ENCODE measurements around the gene SLC9A1. TPM values are rescaled to one million over a fixed set of nuclear protein-coding genes. Genes with fewer than 3 reads are reported as not detected.

SLC9A1 gene
- total RNA-seq, 2 experiments from 2014 or later: 5.8 to 19.2 TPM

- H3K4me3 ChIP-seq (ENCODE audit: low read depth, low read length, poor library complexity, severe bottlenecking): no peak overlapping the region
- no peak overlapping the region for H3K4me2 ChIP-seq (ENCODE audit: low read length)
- no peak overlapping the region for H3K27ac ChIP-seq (ENCODE audit: low read depth, low read length, poor library complexity, severe bottlenecking)
- H2AFZ ChIP-seq (ENCODE audit: low read length): no peak overlapping the region
- ChIA-PET CTCF (ENCODE audit: unreplicated experiment) (no interaction called here), POLR2A (interaction anchor here (1.2 kb wide), 1 partner anchor 10 kb away, joined by 6 read pairs; the partner anchor contains the start of gene SLC9A1)
- H3K9me2 ChIP-seq (ENCODE audit: insufficient read depth, low read length): no peaks in the 10 kb centered on the region
- H4K20me1 ChIP-seq (ENCODE audit: insufficient read depth, low read length): no peaks in the 10 kb centered on the region
- intact Hi-C loops (cut with micrococcal nuclease; ENCODE audit: unreplicated experiment): no loop called here
- H3K9me3 ChIP-seq (ENCODE audit: low read length): no peaks in the 10 kb centered on the region
- BruUV-seq (replicated peaks): no TSS peak
- TF ChIP-seq CTCF (conservative IDR thresholded peaks at IDR 0.05; ENCODE audit: low read length): no peak
- no peak for TF ChIP-seq EZH2phosphoT487 (IDR thresholded peaks at IDR 0.05; ENCODE audit: borderline replicate concordance, low read depth, low read length)
- DNase-seq (ENCODE audit: low spot score): no peak
- H3K4me1 ChIP-seq (ENCODE audit: insufficient read depth, low read length, poor library complexity, severe bottlenecking): peaks cover 53% of the 10 kb centered on the region
- peaks cover 37% of the 10 kb centered on the region; the same call in 1 of the 2 replicates for H3K79me2 ChIP-seq (ENCODE audit: insufficient read depth, low read depth, low read length)
- peaks cover 10% of the 10 kb centered on the region; the same call in 1 of the 2 replicates for H3K36me3 ChIP-seq (ENCODE audit: insufficient read depth, low read length)
These were observed 9.8 kb downstream of the SLC9A1 start for GRCh38 chr1:27144920-27145661.

GRCh38 chr1:27144049-27144748 is 10.7 kb downstream of the SLC9A1 start:
- peaks cover 28% of the 10 kb centered on the region; the same call in 1 of the 2 replicates for H3K79me2 ChIP-seq (ENCODE audit: insufficient read depth, low read depth, low read length)
- peaks cover 44% of the 10 kb centered on the region for H3K4me1 ChIP-seq (ENCODE audit: insufficient read depth, low read length, poor library complexity, severe bottlenecking)
- no peak overlapping the region for H3K4me2 ChIP-seq (ENCODE audit: low read length)
- no peak overlapping the region for H2AFZ ChIP-seq (ENCODE audit: low read length)
- DNase-seq (ENCODE audit: low spot score): no peak
- H3K4me3 ChIP-seq (ENCODE audit: low read depth, low read length, poor library complexity, severe bottlenecking): no peak overlapping the region
- no peak for TF ChIP-seq CTCF (conservative IDR thresholded peaks at IDR 0.05; ENCODE audit: low read length)
- no peak for TF ChIP-seq EZH2phosphoT487 (IDR thresholded peaks at IDR 0.05; ENCODE audit: borderline replicate concordance, low read depth, low read length)
- ChIA-PET CTCF (ENCODE audit: unreplicated experiment) (no interaction called here), POLR2A (interaction anchor here (7.2 kb wide), 1 partner anchor 10 kb away, joined by 48 read pairs; the partner anchor contains the start of gene SLC9A1)
- peaks cover 10% of the 10 kb centered on the region; the same call in 1 of the 2 replicates for H3K36me3 ChIP-seq (ENCODE audit: insufficient read depth, low read length)
- no peaks in the 10 kb centered on the region for H4K20me1 ChIP-seq (ENCODE audit: insufficient read depth, low read length)
- no peak overlapping the region for H3K27ac ChIP-seq (ENCODE audit: low read depth, low read length, poor library complexity, severe bottlenecking)
- BruUV-seq (replicated peaks): no TSS peak
- intact Hi-C loops (cut with micrococcal nuclease; ENCODE audit: unreplicated experiment): no loop called here
- no peaks in the 10 kb centered on the region for H3K9me3 ChIP-seq (ENCODE audit: low read length)
- no peaks in the 10 kb centered on the region for H3K9me2 ChIP-seq (ENCODE audit: insufficient read depth, low read length)

All from OCI-LY7 (cell line).